Urinary bladder (tissue), 4 donors: ENCODE data around the gene ULK4. TPM values are rescaled to one million over a fixed set of nuclear protein-coding genes. Genes with fewer than 3 reads are reported as not detected.
"Not testable (repeated sequence)": the region's sequence is repeated elsewhere in the genome, so short reads cannot be mapped to it uniquely, and the experiment has no call there.

Experiments used
- DNase-seq: peaks from one replicate; pipeline ENCODE4 v3.0.0-alpha.2; 2015; ENCODE audit errors: extremely low spot score
- H3K27ac ChIP-seq: one replicate; pipeline ENCODE4 v1.5.1; 2013; ENCODE audit warnings: low read depth, mild to moderate bottlenecking, moderate library complexity
- H3K36me3 ChIP-seq: one replicate; pipeline ENCODE4 v1.6.1; 2013; ENCODE audit warnings: mild to moderate bottlenecking, moderate library complexity; ENCODE audit not compliant: insufficient read depth
- H3K4me1 ChIP-seq: one replicate; pipeline ENCODE4 v1.6.1; 2013; ENCODE audit warnings: mild to moderate bottlenecking, moderate library complexity; ENCODE audit not compliant: insufficient read depth
- H3K4me3 ChIP-seq: one replicate; pipeline ENCODE4 v1.5.1; 2013; ENCODE audit warnings: low read depth, low read length
- WGBS: extraction: QIAGEN DNeasy Blood & Tissue Kit; methylation state at CpG from one replicate; pipeline ENCODE4 v1.1.7; 2013; 5-methylcytosine and 5-hydroxymethylcytosine counted together
- polyA plus RNA-seq: library from polyadenylated mRNA; stranded (reverse); fragments of 200-250 nt; gene quantifications from one replicate; pipeline ENCODE4 v1.2.3, GENCODE V29; 2013
- total RNA-seq: library from RNA; depleted of rRNA; stranded (reverse); fragments of >200 nt; gene quantifications from one replicate; pipeline ENCODE4 v1.2.3, GENCODE V29; 2014
- donor health status: healthy with polysubstance abuse.
- donor health status: healthy.

Gene ULK4
- total and polyA plus RNA-seq, 2 donors, result 2.3 to 22.4 TPM

DNA sequence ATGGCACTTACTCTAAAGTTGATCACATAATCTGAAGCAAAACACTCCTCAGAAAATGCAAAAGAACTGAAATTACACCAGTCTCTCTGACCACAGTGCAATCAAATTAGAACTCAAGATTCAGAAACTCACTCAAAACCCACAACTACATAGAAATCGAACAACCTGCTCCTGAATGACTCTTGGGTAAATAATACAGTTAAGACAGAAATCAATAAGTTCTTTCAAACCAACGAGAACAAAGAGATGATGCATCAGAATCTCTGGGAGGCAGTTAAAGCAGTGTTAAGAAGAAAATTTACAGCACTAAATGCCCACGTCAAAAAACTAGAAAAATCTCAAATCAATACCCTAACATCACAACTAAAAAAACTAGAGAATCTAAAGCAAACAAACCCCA is 535.4 kb downstream of the ULK4 start:
- H3K27ac ChIP-seq, result no peak overlapping the region
- WGBS, result 85% methylated on average over 3 of the region's 3 CpGs
- DNase-seq, result no peak
- no peaks in the 10 kb centered on the region for H3K4me1 ChIP-seq
- H3K4me3 ChIP-seq, result no peak overlapping the region
- H3K36me3 ChIP-seq, result no peaks in the 10 kb centered on the region

DNA sequence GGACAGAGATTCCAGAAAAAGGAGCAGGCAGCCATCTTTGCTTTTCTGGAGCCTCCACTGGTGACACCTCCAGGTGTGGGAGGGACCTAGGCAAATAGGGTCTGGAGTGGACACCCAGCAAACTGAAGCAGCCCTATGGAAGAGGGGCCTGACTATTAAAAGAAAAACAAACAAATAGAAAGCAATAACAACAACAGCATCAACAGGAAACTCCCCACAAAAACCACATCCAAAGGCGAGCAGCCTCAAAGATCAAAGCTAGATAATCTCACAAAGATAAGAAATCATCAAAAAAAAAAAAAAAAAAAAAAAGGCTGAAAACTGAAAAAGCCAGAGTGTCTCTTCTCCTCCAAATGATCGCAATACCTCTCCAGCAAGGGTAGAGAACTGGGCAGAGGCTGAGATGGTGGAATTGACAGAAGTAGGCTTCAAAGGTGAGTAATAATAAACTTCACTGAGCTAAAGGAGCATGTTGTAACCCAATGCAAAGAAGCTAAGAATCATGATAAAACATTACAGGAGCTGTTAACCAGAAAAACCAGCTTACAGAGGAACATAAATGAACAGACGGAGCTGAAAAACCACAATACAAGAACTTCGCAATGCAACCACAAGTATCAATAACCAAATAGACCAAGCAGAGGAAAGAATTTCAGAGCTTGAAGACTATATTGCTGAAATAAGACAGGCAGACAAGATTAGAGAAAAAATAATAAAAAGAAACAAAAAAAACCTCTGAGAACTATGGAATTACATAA is 537.2 kb downstream of the ULK4 start:
- 79% methylated on average over 4 of the region's 4 CpGs for WGBS
- Histone ChIP-seq H3K27ac (no peak overlapping the region), H3K36me3 (no peaks in the 10 kb centered on the region), H3K4me3 (no peak overlapping the region), H3K4me1 (no peaks in the 10 kb centered on the region)
- no peak for DNase-seq

GRCh38 chr3:41419809-41420208 is 542.1 kb downstream of the ULK4 start:
- DNase-seq, result no peak
- Histone ChIP-seq H3K27ac (no peak overlapping the region), H3K36me3 (no peaks in the 10 kb centered on the region), H3K4me3 (no peak overlapping the region), H3K4me1 (no peaks in the 10 kb centered on the region)
- WGBS, result 84% methylated on average over 5 of the region's 5 CpGs

- no peak overlapping the region for H3K27ac ChIP-seq
- no peak for DNase-seq
- 65% methylated on average over 7 of the region's 7 CpGs for WGBS
These were observed 542.8 kb downstream of the ULK4 start for GRCh38 chr3:41418961-41419691.

GRCh38 chr3:41417574-41417973 is 544.3 kb downstream of the ULK4 start:
- no peak overlapping the region for H3K27ac ChIP-seq
- DNase-seq, result no peak
- WGBS, result 80% methylated on average over 3 of the region's 3 CpGs
- H3K4me3 ChIP-seq, result no peak overlapping the region
- no peaks in the 10 kb centered on the region for H3K4me1 ChIP-seq
- H3K36me3 ChIP-seq, result no peaks in the 10 kb centered on the region

More at GRCh38 chr3:41418961-41419691, 542.8 kb downstream of the ULK4 start:
- Histone ChIP-seq H3K36me3 (no peaks in the 10 kb centered on the region), H3K4me3 (no peak overlapping the region), H3K4me1 (no peaks in the 10 kb centered on the region)

- no peak for DNase-seq
- Histone ChIP-seq H3K4me1 (no peaks in the 10 kb centered on the region), H3K4me3 (no peak overlapping the region), H3K36me3 (no peaks in the 10 kb centered on the region), H3K27ac (no peak overlapping the region)
- WGBS, result 50% methylated on average over 1 of the region's 1 CpG
These were observed 550.8 kb downstream of the ULK4 start for GRCh38 chr3:41411065-41411464.

DNA sequence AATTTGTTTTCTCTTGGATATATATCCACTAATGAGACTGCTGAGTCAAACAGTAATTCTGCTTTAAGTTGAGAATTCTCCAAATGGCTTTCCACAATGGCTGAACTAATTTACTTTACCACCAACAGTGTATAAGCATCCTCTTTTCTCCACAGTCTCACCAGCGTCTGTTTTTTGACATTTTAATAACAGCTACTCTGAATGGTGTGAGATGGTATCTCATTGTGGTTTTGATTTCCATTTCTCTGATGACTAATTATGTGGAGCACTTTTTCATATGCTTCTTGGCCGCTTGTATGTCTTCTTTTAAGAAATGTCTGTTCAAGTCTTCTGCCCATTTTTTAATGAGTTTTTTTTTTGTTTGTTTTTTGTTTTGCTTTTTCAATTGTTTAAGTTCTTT is 556.4 kb downstream of the ULK4 start:
- WGBS, result 83% methylated on average over 2 of the region's 2 CpGs
- Histone ChIP-seq H3K27ac (no peak overlapping the region), H3K4me1 (no peaks in the 10 kb centered on the region), H3K36me3 (no peaks in the 10 kb centered on the region), H3K4me3 (no peak overlapping the region)
- DNase-seq, result no peak

DNA sequence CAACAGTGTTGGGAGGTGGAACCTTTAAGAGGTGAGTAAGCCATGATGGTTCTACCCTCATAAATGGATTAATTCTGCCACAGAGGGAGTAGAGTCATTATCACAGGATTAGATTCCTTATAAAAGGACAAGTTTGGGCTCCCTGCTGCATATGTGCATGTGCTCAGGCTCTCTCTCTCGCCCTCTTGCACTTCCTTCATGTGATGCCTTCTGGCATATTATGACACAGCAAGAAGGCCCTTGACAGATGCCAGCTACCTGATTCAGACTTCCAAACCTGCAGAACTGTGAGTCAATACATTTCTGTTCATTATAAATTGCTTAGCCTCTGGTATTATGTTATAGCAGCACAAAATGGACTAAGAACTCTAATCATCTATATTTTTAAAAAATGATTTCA is 557.3 kb downstream of the ULK4 start:
- Histone ChIP-seq H3K4me3 (no peak overlapping the region), H3K4me1 (no peaks in the 10 kb centered on the region), H3K27ac (no peak overlapping the region), H3K36me3 (no peaks in the 10 kb centered on the region)
- 98% methylated on average over 1 of the region's 1 CpG for WGBS
- DNase-seq, result no peak

GRCh38 chr3:41394896-41395295 is 567.0 kb downstream of the ULK4 start:
- H3K36me3 ChIP-seq, result no peaks in the 10 kb centered on the region
- no peak overlapping the region for H3K27ac ChIP-seq
- no peak overlapping the region for H3K4me3 ChIP-seq
- H3K4me1 ChIP-seq, result no peaks in the 10 kb centered on the region
- 79% methylated on average over 1 of the region's 1 CpG for WGBS
- no peak for DNase-seq

- H3K4me1 ChIP-seq, result not testable (repeated sequence)
- 61% methylated on average over 11 of the region's 11 CpGs for WGBS
These were observed 591.0 kb downstream of the ULK4 start for GRCh38 chr3:41370765-41371535.

GRCh38 chr3:41370307-41370706 is 591.6 kb downstream of the ULK4 start:
- no peaks in the 10 kb centered on the region for H3K36me3 ChIP-seq
- DNase-seq, result no peak
- no peaks in the 10 kb centered on the region for H3K4me1 ChIP-seq
- WGBS, result 88% methylated on average over 7 of the region's 7 CpGs
- no peak overlapping the region for H3K4me3 ChIP-seq
- H3K27ac ChIP-seq, result no peak overlapping the region

More at GRCh38 chr3:41370765-41371535, 591.0 kb downstream of the ULK4 start:
- not testable (repeated sequence) for H3K36me3 ChIP-seq, H3K27ac ChIP-seq, H3K4me3 ChIP-seq, DNase-seq

DNA sequence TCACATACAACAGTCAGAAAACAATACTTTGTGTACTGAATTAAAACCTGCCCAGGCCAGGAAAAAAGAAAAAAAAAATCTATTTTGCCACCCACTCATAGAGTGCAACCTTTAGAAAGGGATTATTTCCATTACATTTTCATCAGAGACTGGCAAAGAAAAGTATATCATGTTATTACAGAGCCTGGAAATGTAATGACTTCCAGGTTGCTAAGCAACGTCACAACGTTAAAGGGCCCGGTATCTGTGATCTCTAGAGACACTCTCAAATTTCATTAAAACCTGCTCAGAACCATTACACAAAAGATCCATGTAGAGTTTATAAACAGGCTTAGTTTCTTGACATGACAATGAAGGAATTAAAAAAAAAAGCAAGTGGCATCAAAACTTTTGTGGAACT is 592.1 kb downstream of the ULK4 start:
- Histone ChIP-seq H3K27ac (no peak overlapping the region), H3K4me1 (no peaks in the 10 kb centered on the region), H3K4me3 (no peak overlapping the region), H3K36me3 (no peaks in the 10 kb centered on the region)
- peak; percentile 57 for DNase-seq
- 16% methylated on average over 3 of the region's 3 CpGs for WGBS

GRCh38 chr3:41365973-41366372 is 595.9 kb downstream of the ULK4 start:
- Histone ChIP-seq H3K4me3 (no peak overlapping the region), H3K4me1 (no peaks in the 10 kb centered on the region), H3K36me3 (no peaks in the 10 kb centered on the region), H3K27ac (no peak overlapping the region)
- WGBS, result 95% methylated on average over 1 of the region's 1 CpG
- DNase-seq, result no peak

- 40% methylated on average over 2 of the region's 2 CpGs for WGBS
- DNase-seq, result no peak
- H3K36me3 ChIP-seq, result no peaks in the 10 kb centered on the region
- no peak overlapping the region for H3K4me3 ChIP-seq
- no peaks in the 10 kb centered on the region for H3K4me1 ChIP-seq
- no peak overlapping the region for H3K27ac ChIP-seq
These were observed 597.2 kb downstream of the ULK4 start for GRCh38 chr3:41364736-41365135.
